ENCODE data around the gene BMPER.

DNA sequence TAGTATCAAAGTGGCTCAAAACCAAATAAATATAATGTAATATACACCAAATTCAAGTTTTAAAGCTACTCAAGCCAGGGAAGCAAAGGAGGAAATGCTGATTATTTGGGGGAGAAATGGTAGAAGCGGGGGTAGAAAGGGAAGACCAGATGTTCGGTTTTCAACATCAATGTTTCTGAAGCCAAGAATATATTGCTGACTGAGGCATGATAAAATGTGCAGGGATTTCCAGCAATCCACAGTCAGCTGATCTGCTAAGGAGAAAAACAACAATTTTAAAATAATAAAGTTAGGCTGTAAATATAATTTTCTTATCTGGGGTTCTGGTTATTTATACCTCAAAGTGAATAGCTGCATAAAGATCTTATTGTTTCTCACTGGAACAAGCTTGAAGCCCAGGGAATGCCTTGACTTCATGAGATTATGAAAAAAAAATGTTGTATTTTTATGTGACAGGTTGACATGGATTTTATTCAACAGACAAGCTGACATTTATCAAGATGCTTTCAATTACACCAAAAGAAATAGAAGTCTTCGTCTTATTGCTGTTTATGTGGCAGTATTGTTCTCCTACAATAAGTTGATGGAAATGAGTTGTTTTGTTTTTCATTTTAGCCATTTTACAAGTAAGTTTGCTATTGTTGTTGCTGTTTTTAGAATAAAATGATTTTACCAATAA, 28.6 kb upstream of the BMPER start:
- TF ChIP-seq, protein P1, sequence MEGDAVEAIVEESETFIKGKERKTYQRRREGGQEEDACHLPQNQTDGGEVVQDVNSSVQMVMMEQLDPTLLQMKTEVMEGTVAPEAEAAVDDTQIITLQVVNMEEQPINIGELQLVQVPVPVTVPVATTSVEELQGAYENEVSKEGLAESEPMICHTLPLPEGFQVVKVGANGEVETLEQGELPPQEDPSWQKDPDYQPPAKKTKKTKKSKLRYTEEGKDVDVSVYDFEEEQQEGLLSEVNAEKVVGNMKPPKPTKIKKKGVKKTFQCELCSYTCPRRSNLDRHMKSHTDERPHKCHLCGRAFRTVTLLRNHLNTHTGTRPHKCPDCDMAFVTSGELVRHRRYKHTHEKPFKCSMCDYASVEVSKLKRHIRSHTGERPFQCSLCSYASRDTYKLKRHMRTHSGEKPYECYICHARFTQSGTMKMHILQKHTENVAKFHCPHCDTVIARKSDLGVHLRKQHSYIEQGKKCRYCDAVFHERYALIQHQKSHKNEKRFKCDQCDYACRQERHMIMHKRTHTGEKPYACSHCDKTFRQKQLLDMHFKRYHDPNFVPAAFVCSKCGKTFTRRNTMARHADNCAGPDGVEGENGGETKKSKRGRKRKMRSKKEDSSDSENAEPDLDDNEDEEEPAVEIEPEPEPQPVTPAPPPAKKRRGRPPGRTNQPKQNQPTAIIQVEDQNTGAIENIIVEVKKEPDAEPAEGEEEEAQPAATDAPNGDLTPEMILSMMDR (conservative IDR thresholded peaks at IDR 0.05): no peak
- no peak for TF ChIP-seq ZFX (IDR thresholded peaks at IDR 0.05)
